ENCODE measurements around the gene YJU2. TPM values are rescaled to one million over a fixed set of nuclear protein-coding genes. Genes with fewer than 3 reads are reported as not detected.

Gene YJU2
- total and polyA plus RNA-seq, 2 of the 13 experiments (the other 11 are each of a cell fraction or from before 2014, with no cell fraction given), result 9.3 to 17.9 TPM

DNA sequence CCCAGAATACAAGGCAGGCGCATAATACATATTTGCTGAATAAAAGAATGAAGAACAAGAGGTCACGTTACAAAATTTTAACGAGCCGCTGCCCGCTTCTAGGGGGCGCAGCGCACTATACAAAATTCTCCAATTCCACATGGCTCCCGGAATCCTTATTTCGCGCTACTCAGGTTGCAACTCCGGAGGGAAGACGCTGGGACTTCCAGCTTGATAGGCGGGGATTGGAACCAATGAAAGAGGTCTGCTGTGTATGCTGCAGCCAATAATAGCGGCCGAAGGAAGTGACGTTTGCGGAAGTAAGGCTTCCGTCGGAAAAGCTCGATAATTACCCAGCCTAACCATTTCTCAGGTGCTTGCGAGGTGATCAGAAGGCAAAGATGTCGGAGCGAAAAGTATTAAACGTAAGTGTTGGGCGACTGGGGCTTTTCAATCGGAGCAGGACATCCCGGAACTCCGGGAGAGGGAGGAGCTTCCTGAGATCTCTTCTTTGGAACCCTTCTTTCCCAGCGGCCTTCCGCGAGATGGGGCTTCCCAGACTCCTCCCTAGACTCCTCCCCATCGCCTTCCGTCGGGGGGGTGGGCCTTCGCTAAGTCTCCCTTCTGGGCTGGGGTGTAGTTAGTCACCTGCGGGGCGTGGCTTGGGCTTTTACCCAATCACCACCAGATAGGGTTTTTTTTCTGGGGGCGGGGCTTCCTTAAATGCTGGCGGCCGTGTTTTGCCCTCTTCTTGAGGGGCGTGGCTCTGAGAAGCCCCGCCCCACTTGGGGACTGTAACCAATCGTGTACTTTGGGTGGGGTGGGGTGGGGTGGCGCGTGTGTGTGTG is at the start of gene YJU2 (continued):
- TF ChIP-seq RXRB (CRISPR knock-in tag; IDR thresholded peaks at IDR 0.05; ENCODE audit: borderline replicate concordance), result 0 out of 2 replicates have a peak, but pooled peaks have one; percentile 57
- peak; percentile 61; the same call in 1 of the 2 replicates for TF ChIP-seq BRD4 (CRISPR knock-in tag; IDR thresholded peaks at IDR 0.05)
- TF ChIP-seq ZBTB7B (CRISPR knock-in tag; IDR thresholded peaks at IDR 0.05), result peak; percentile 27; the same call in 1 of the 2 replicates
- peak; percentile 95 for TF ChIP-seq ELF4 (CRISPR knock-in tag; IDR thresholded peaks at IDR 0.05; ENCODE audit: borderline replicate concordance)
- TF ChIP-seq, protein P1, sequence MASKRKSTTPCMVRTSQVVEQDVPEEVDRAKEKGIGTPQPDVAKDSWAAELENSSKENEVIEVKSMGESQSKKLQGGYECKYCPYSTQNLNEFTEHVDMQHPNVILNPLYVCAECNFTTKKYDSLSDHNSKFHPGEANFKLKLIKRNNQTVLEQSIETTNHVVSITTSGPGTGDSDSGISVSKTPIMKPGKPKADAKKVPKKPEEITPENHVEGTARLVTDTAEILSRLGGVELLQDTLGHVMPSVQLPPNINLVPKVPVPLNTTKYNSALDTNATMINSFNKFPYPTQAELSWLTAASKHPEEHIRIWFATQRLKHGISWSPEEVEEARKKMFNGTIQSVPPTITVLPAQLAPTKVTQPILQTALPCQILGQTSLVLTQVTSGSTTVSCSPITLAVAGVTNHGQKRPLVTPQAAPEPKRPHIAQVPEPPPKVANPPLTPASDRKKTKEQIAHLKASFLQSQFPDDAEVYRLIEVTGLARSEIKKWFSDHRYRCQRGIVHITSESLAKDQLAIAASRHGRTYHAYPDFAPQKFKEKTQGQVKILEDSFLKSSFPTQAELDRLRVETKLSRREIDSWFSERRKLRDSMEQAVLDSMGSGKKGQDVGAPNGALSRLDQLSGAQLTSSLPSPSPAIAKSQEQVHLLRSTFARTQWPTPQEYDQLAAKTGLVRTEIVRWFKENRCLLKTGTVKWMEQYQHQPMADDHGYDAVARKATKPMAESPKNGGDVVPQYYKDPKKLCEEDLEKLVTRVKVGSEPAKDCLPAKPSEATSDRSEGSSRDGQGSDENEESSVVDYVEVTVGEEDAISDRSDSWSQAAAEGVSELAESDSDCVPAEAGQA (IDR thresholded peaks at IDR 0.05; ENCODE audit: low read depth), result no peak; the same call in 1 of the 2 replicates
- TF ChIP-seq, protein P1 (CRISPR knock-in tag; IDR thresholded peaks at IDR 0.05; ENCODE audit: borderline replicate concordance), result peak; percentile 48; the same call in 1 of the 2 replicates
- TF ChIP-seq CREB1 (IDR thresholded peaks at IDR 0.05), result peak; percentile 97
- peak; percentile 100 for TF ChIP-seq CREB1 (CRISPR knock-in tag; IDR thresholded peaks at IDR 0.05)
- no peak for TF ChIP-seq ZNF674 (CRISPR knock-in tag; IDR thresholded peaks at IDR 0.05; ENCODE audit: low read depth)
- peak; percentile 44; the same call in 1 of the 2 replicates for TF ChIP-seq MED1 (CRISPR knock-in tag; IDR thresholded peaks at IDR 0.05)
- no peak for TF ChIP-seq BCLAF1 (IDR thresholded peaks at IDR 0.05)
- peak; percentile 88 for TF ChIP-seq DMAP1 (CRISPR knock-in tag; IDR thresholded peaks at IDR 0.05)
- TF ChIP-seq ZNF468 (CRISPR knock-in tag; IDR thresholded peaks at IDR 0.05), result no peak
- peak; percentile 70 for TF ChIP-seq SP4 (CRISPR knock-in tag; IDR thresholded peaks at IDR 0.05)
- TF ChIP-seq, protein P2, sequence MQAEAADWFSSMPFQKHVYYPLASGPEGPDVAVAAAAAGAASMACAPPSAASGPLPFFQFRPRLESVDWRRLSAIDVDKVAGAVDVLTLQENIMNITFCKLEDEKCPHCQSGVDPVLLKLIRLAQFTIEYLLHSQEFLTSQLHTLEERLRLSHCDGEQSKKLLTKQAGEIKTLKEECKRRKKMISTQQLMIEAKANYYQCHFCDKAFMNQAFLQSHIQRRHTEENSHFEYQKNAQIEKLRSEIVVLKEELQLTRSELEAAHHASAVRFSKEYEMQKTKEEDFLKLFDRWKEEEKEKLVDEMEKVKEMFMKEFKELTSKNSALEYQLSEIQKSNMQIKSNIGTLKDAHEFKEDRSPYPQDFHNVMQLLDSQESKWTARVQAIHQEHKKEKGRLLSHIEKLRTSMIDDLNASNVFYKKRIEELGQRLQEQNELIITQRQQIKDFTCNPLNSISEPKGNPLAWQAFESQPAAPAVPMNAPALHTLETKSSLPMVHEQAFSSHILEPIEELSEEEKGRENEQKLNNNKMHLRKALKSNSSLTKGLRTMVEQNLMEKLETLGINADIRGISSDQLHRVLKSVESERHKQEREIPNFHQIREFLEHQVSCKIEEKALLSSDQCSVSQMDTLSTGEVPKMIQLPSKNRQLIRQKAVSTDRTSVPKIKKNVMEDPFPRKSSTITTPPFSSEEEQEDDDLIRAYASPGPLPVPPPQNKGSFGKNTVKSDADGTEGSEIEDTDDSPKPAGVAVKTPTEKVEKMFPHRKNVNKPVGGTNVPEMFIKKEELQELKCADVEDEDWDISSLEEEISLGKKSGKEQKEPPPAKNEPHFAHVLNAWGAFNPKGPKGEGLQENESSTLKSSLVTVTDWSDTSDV (CRISPR knock-in tag; IDR thresholded peaks at IDR 0.05), result no peak
- peak; percentile 22; the same call in 1 of the 2 replicates for TF ChIP-seq CEBPG (CRISPR knock-in tag; IDR thresholded peaks at IDR 0.05)
- peak; percentile 78 for TF ChIP-seq ZMYM4 (CRISPR knock-in tag; IDR thresholded peaks at IDR 0.05)
- no peak for TF ChIP-seq FIP1L1 (IDR thresholded peaks at IDR 0.05; ENCODE audit: borderline replicate concordance, insufficient read depth, low read depth, low read length)
- no peak for TF ChIP-seq GFI1 (CRISPR knock-in tag; IDR thresholded peaks at IDR 0.05; ENCODE audit: borderline replicate concordance)
